Esophagus squamous epithelium (tissue), 5 donors: ENCODE data around the gene SPATA13. TPM values are rescaled to one million over a fixed set of nuclear protein-coding genes. Genes with fewer than 3 reads are reported as not detected.
A peak's percentile ranks its signal among the peaks of the same experiment; 100 is the strongest.

Source experiments
- DNase-seq: peaks from one replicate; lab custom pipeline; 2025; lab: John Stamatoyannopoulos, UW
- H3K27ac ChIP-seq, 4 donors: fragments of 200-600 bp; sonication (generic); one replicate each; pipeline ENCODE4 v1.5.1; 2016 to 2019; ENCODE audit warnings: mild to moderate bottlenecking in 1 of 4
- H3K27me3 ChIP-seq, 4 donors: fragments of 200-600 bp; sonication (generic); 1 replicate in 3 of 4; 2 replicates in 1 of 4; pipeline versions ENCODE4 v1.5.1 to v1.6.0; 2017 to 2021; ENCODE audit warnings: antibody characterized with exemption in 1 of 4
- H3K36me3 ChIP-seq, 3 donors: fragments of 200-600 bp; sonication (generic); one replicate each; pipeline ENCODE4 v1.5.1; 2016 to 2019
- H3K4me1 ChIP-seq, 3 donors: fragments of 200-600 bp; sonication (generic); one replicate each; pipeline ENCODE4 v1.5.1; 2017 to 2019
- H3K4me3 ChIP-seq, 4 donors: fragments of 200-600 bp; sonication (generic); 1 replicate in 3 of 4; 2 replicates in 1 of 4; pipeline ENCODE4 v1.5.1; 2016 to 2019; ENCODE audit warnings: mild to moderate bottlenecking in 2 of 4, moderate library complexity in 1 of 4
- H3K9me3 ChIP-seq, 3 donors: fragments of 200-600 bp; sonication (generic); one replicate each; pipeline ENCODE4 v1.5.1; 2016 to 2019
- CTCF ChIP-seq, 6 experiments: fragments of 450-650 bp in 4 of 6; fragments of 200-600 bp in 2 of 6; sonication (generic) in 2 of 6; IDR thresholded peaks; one replicate each; pipeline ENCODE4 v1.5.1; 2016 to 2019; ENCODE audit warnings: antibody characterized with exemption in 6 of 6, mild to moderate bottlenecking in 4 of 6, moderate library complexity in 4 of 6
- POLR2A ChIP-seq, 4 donors: fragments of 450-650 bp; IDR thresholded peaks; one replicate each; pipeline ENCODE4 v1.6.1; 2017; ENCODE audit warnings: antibody characterized with exemption in 4 of 4, mild to moderate bottlenecking in 4 of 4, moderate library complexity in 3 of 4
- WGBS, 2 donors: methylation state at CpG; one replicate each; pipeline ENCODE4 v1.1.5; 2018; 5-methylcytosine and 5-hydroxymethylcytosine counted together
- intact Hi-C: fragments of 100-400 bp; cut with DNase I; formaldehyde crosslinking; loops from one replicate; pipeline ENCODE4 v1.15.0; 2022
- total RNA-seq, 4 donors: library from RNA; depleted of rRNA; stranded (reverse); fragments of >200 nt; gene quantifications; one replicate each; pipeline ENCODE4 v1.1.0, GENCODE V29; 2016
- donor health status: DM: yes; HTN: yes; CAD: no.

Gene SPATA13
- total RNA-seq, 4 donors from 2014 or later, result 5.0 to 16.6 (median 9.7) TPM

GRCh38 chr13:24194447-24194846 is 33.9 kb downstream of the SPATA13 start:
- Histone ChIP-seq H3K27me3 (no peaks in the 10 kb centered on the region), H3K36me3 (no peaks in the 10 kb centered on the region), H3K27ac (no peak overlapping the region), H3K4me1 (no peaks in the 10 kb centered on the region), H3K4me3 (no peak overlapping the region), H3K9me3 (no peaks in the 10 kb centered on the region)
- WGBS, 2 donors, result 94 to 96% methylated on average over 8 of the region's 8 CpGs
- DNase-seq, result no peak
- intact Hi-C loops, result no loop called here
- no peak for TF ChIP-seq CTCF (IDR thresholded peaks at IDR 0.05)
- no peak for TF ChIP-seq POLR2A (IDR thresholded peaks at IDR 0.05)

GRCh38 chr13:24195626-24196025 is 35.1 kb downstream of the SPATA13 start:
- Histone ChIP-seq H3K9me3 (no peaks in the 10 kb centered on the region), H3K27me3 (no peaks in the 10 kb centered on the region), H3K27ac (no peak overlapping the region), H3K4me3 (no peak overlapping the region), H3K36me3 (no peaks in the 10 kb centered on the region), H3K4me1 (no peaks in the 10 kb centered on the region)
- no peak for DNase-seq
- WGBS, 2 donors, result 64 to 68% methylated on average over 1 of the region's 1 CpG
- intact Hi-C loops, result no loop called here
- TF ChIP-seq POLR2A (IDR thresholded peaks at IDR 0.05), result no peak
- TF ChIP-seq CTCF (IDR thresholded peaks at IDR 0.05), result no peak

- Histone ChIP-seq H3K27ac (no peak overlapping the region), H3K4me3 (no peak overlapping the region), H3K4me1 (no peaks in the 10 kb centered on the region), H3K27me3 (no peaks in the 10 kb centered on the region), H3K9me3 (no peaks in the 10 kb centered on the region), H3K36me3 (no peaks in the 10 kb centered on the region)
- WGBS, 2 donors, result 48 to 63% methylated on average over 3 to 4 of the region's 4 CpGs
- DNase-seq, result no peak
- intact Hi-C loops, result no loop called here
- TF ChIP-seq CTCF (IDR thresholded peaks at IDR 0.05) (no peak), POLR2A (IDR thresholded peaks at IDR 0.05) (no peak)
Observed at GRCh38 chr13:24196593-24197197, 36.2 kb downstream of the SPATA13 start.

- H3K9me3 ChIP-seq, result no peaks in the 10 kb centered on the region
- no peaks in the 10 kb centered on the region for H3K36me3 ChIP-seq
- peak overlapping the region in 3 of 4 donors; percentile 34 to 59 (median 42) for H3K27ac ChIP-seq
- DNase-seq, result no peak
- TF ChIP-seq CTCF (IDR thresholded peaks at IDR 0.05) (no peak), POLR2A (IDR thresholded peaks at IDR 0.05) (no peak)
- no peaks in the 10 kb centered on the region for H3K27me3 ChIP-seq
- 55 to 66% methylated on average over 7 to 8 of the region's 9 CpGs for WGBS, 2 donors
- H3K4me1 ChIP-seq, result peaks cover 0 to 14% (median 1%) of the 10 kb centered on the region in 3 donors
- intact Hi-C loops, result no loop called here
- H3K4me3 ChIP-seq, result no peak overlapping the region
Observed at GRCh38 chr13:24199016-24199415, 38.5 kb downstream of the SPATA13 start.

- DNase-seq, result no peak
- Histone ChIP-seq H3K9me3 (no peaks in the 10 kb centered on the region), H3K27me3 (no peaks in the 10 kb centered on the region), H3K4me3 (no peak overlapping the region), H3K4me1 (peaks cover 0 to 21% (median 3%) of the 10 kb centered on the region in 3 donors), H3K27ac (no peak overlapping the region), H3K36me3 (no peaks in the 10 kb centered on the region)
- TF ChIP-seq CTCF (IDR thresholded peaks at IDR 0.05) (no peak), POLR2A (IDR thresholded peaks at IDR 0.05) (no peak)
- 85 to 86% methylated on average over 7 of the region's 7 CpGs for WGBS, 2 donors
- intact Hi-C loops, result no loop called here
Observed at GRCh38 chr13:24202215-24202614, 41.7 kb downstream of the SPATA13 start.
